Activated T-helper 1 cell treated with Interleukin-2 at 50 U/mL for 16 hours (primary cell): ENCODE results near the gene SULT1B1.

ENCODE experiments used
- DNase-seq: peaks from one replicate; pipeline ENCODE4 v3.0.0-alpha.2; 2020; ENCODE audit warnings: low read depth

The SULT1B1 gene

GRCh38 chr4:69697536-69698242, 62.7 kb downstream of the SULT1B1 start:
- no peak for DNase-seq

- DNase-seq, result no peak
These were observed 70.8 kb downstream of the SULT1B1 start for GRCh38 chr4:69689599-69689998.

- DNase-seq, result no peak
These were observed 75.6 kb downstream of the SULT1B1 start for GRCh38 chr4:69684804-69685203.
